ENCODE results near the gene MKRN2OS.

MKRN2OS gene

GRCh38 chr3:12561397-12561796 lies 16.1 kb upstream of the MKRN2OS start:
- WGBS: 95% methylated on average over 2 of the region's 2 CpGs
- H3K27me3 ChIP-seq (ENCODE audit: insufficient read depth, low read length): no peaks in the 10 kb centered on the region
- H3K36me3 ChIP-seq (ENCODE audit: insufficient read depth, low read length): no peaks in the 10 kb centered on the region
- H3K4me3 ChIP-seq (ENCODE audit: low read length): no peak overlapping the region
- no peak overlapping the region for H3K27ac ChIP-seq (ENCODE audit: low read depth, low read length)
- no peak overlapping the region for H3K9ac ChIP-seq (ENCODE audit: low read depth, low read length)
- H3K4me1 ChIP-seq (ENCODE audit: insufficient read depth, low read length): peaks cover 36% of the 10 kb centered on the region
- H3K9me3 ChIP-seq (ENCODE audit: insufficient read depth, low read depth, low read length): no peaks in the 10 kb centered on the region

- WGBS: 85% methylated on average over 5 of the region's 5 CpGs
- H3K4me3 ChIP-seq (ENCODE audit: low read length): no peak overlapping the region
- no peaks in the 10 kb centered on the region for H3K9me3 ChIP-seq (ENCODE audit: insufficient read depth, low read depth, low read length)
- H3K9ac ChIP-seq (ENCODE audit: low read depth, low read length): no peak overlapping the region
- no peaks in the 10 kb centered on the region for H3K36me3 ChIP-seq (ENCODE audit: insufficient read depth, low read length)
- no peaks in the 10 kb centered on the region for H3K27me3 ChIP-seq (ENCODE audit: insufficient read depth, low read length)
- peaks cover 36% of the 10 kb centered on the region for H3K4me1 ChIP-seq (ENCODE audit: insufficient read depth, low read length)
- H3K27ac ChIP-seq (ENCODE audit: low read depth, low read length): no peak overlapping the region
Observed at GRCh38 chr3:12560505-12561190, 15.3 kb upstream of the MKRN2OS start.

- H3K27ac ChIP-seq (ENCODE audit: low read depth, low read length): no peak overlapping the region
- H3K9me3 ChIP-seq (ENCODE audit: insufficient read depth, low read depth, low read length): no peaks in the 10 kb centered on the region
- H3K4me1 ChIP-seq (ENCODE audit: insufficient read depth, low read length): peaks cover 36% of the 10 kb centered on the region
- H3K9ac ChIP-seq (ENCODE audit: low read depth, low read length): no peak overlapping the region
- no peaks in the 10 kb centered on the region for H3K36me3 ChIP-seq (ENCODE audit: insufficient read depth, low read length)
- 88% methylated on average over 3 of the region's 3 CpGs for WGBS
- no peak overlapping the region; the same call in 1 of the 2 replicates for H3K4me3 ChIP-seq (ENCODE audit: low read length)
- H3K27me3 ChIP-seq (ENCODE audit: insufficient read depth, low read length): no peaks in the 10 kb centered on the region
Observed at GRCh38 chr3:12559520-12559919, 14.2 kb upstream of the MKRN2OS start.

GRCh38 chr3:12558706-12559105 lies 13.4 kb upstream of the MKRN2OS start:
- Histone ChIP-seq H3K4me3 (ENCODE audit: low read length) (peak overlapping the region; percentile 68), H3K9me3 (ENCODE audit: insufficient read depth, low read depth, low read length) (no peaks in the 10 kb centered on the region), H3K36me3 (ENCODE audit: insufficient read depth, low read length) (no peaks in the 10 kb centered on the region), H3K4me1 (ENCODE audit: insufficient read depth, low read length) (peaks cover 36% of the 10 kb centered on the region), H3K27me3 (ENCODE audit: insufficient read depth, low read length) (no peaks in the 10 kb centered on the region), H3K27ac (ENCODE audit: low read depth, low read length) (no peak overlapping the region), H3K9ac (ENCODE audit: low read depth, low read length) (0 out of 2 replicates have a peak overlapping the region, but pooled peaks have one; percentile 28)
- 90% methylated on average over 4 of the region's 4 CpGs for WGBS

GRCh38 chr3:12557473-12558100 lies 12.3 kb upstream of the MKRN2OS start:
- peaks cover 29% of the 10 kb centered on the region for H3K4me1 ChIP-seq (ENCODE audit: insufficient read depth, low read length)
- H3K9me3 ChIP-seq (ENCODE audit: insufficient read depth, low read depth, low read length): no peaks in the 10 kb centered on the region
- H3K27ac ChIP-seq (ENCODE audit: low read depth, low read length): peak overlapping the region; percentile 91
- H3K9ac ChIP-seq (ENCODE audit: low read depth, low read length): peak overlapping the region; percentile 90
- 6% methylated on average over 18 of the region's 18 CpGs for WGBS
- H3K27me3 ChIP-seq (ENCODE audit: insufficient read depth, low read length): no peaks in the 10 kb centered on the region
- no peaks in the 10 kb centered on the region for H3K36me3 ChIP-seq (ENCODE audit: insufficient read depth, low read length)
- peak overlapping the region; percentile 68 for H3K4me3 ChIP-seq (ENCODE audit: low read length)

- Histone ChIP-seq H3K27me3 (ENCODE audit: insufficient read depth, low read length) (no peaks in the 10 kb centered on the region), H3K27ac (ENCODE audit: low read depth, low read length) (peak within 1 kb of the TSS; percentile 91), H3K9me3 (ENCODE audit: insufficient read depth, low read depth, low read length) (no peaks in the 10 kb centered on the region), H3K36me3 (ENCODE audit: insufficient read depth, low read length) (no peaks in the 10 kb centered on the region), H3K4me1 (ENCODE audit: insufficient read depth, low read length) (peaks cover 22% of the 10 kb centered on the region), H3K9ac (ENCODE audit: low read depth, low read length) (peak within 1 kb of the TSS; percentile 90), H3K4me3 (ENCODE audit: low read length) (peak within 1 kb of the TSS; percentile 68)
- WGBS: under 1% methylated on average over 77 of the region's 77 CpGs
Observed at GRCh38 chr3:12556690-12557472, 11.6 kb upstream of the MKRN2OS start, which contains the start of gene MKRN2. Gene MKRN2, plus strand, starts transcription at chr3:12557087. Its CDS starts 64 bp downstream, at chr3:12557151.

GRCh38 chr3:12556314-12556689 lies 11.0 kb upstream of the MKRN2OS start:
- H3K27ac ChIP-seq (ENCODE audit: low read depth, low read length): no peak overlapping the region
- H3K9ac ChIP-seq (ENCODE audit: low read depth, low read length): peak overlapping the region; percentile 50
- H3K9me3 ChIP-seq (ENCODE audit: insufficient read depth, low read depth, low read length): no peaks in the 10 kb centered on the region
- H3K36me3 ChIP-seq (ENCODE audit: insufficient read depth, low read length): no peaks in the 10 kb centered on the region
- H3K4me3 ChIP-seq (ENCODE audit: low read length): peak overlapping the region; percentile 68
- H3K27me3 ChIP-seq (ENCODE audit: insufficient read depth, low read length): no peaks in the 10 kb centered on the region
- peaks cover 21% of the 10 kb centered on the region for H3K4me1 ChIP-seq (ENCODE audit: insufficient read depth, low read length)
- 15% methylated on average over 7 of the region's 8 CpGs for WGBS

- no peak overlapping the region for H3K27ac ChIP-seq (ENCODE audit: low read depth, low read length)
- H3K9ac ChIP-seq (ENCODE audit: low read depth, low read length): peak overlapping the region; percentile 71
- no peaks in the 10 kb centered on the region for H3K27me3 ChIP-seq (ENCODE audit: insufficient read depth, low read length)
- H3K4me1 ChIP-seq (ENCODE audit: insufficient read depth, low read length): peaks cover 12% of the 10 kb centered on the region
- H3K9me3 ChIP-seq (ENCODE audit: insufficient read depth, low read depth, low read length): no peaks in the 10 kb centered on the region
- WGBS: 82% methylated on average over 26 of the region's 26 CpGs
- peak overlapping the region; percentile 46 for H3K4me3 ChIP-seq (ENCODE audit: low read length)
- no peaks in the 10 kb centered on the region for H3K36me3 ChIP-seq (ENCODE audit: insufficient read depth, low read length)
Observed at GRCh38 chr3:12553921-12554391, 8.7 kb upstream of the MKRN2OS start.

- H3K27me3 ChIP-seq (ENCODE audit: insufficient read depth, low read length): no peaks in the 10 kb centered on the region
- H3K36me3 ChIP-seq (ENCODE audit: insufficient read depth, low read length): no peaks in the 10 kb centered on the region
- 0 out of 2 replicates have a peak, but pooled peaks cover 5% of the 10 kb centered on the region for H3K4me1 ChIP-seq (ENCODE audit: insufficient read depth, low read length)
- no peak overlapping the region for H3K27ac ChIP-seq (ENCODE audit: low read depth, low read length)
- WGBS: 81% methylated on average over 7 of the region's 7 CpGs
- no peak overlapping the region for H3K4me3 ChIP-seq (ENCODE audit: low read length)
- H3K9me3 ChIP-seq (ENCODE audit: insufficient read depth, low read depth, low read length): no peaks in the 10 kb centered on the region
- H3K9ac ChIP-seq (ENCODE audit: low read depth, low read length): no peak overlapping the region
Observed at GRCh38 chr3:12549971-12550760, 4.9 kb upstream of the MKRN2OS start.

GRCh38 chr3:12544652-12545472 lies 437 bp downstream of the MKRN2OS start:
- no peak overlapping the region for H3K27ac ChIP-seq (ENCODE audit: low read depth, low read length)
- H3K27me3 ChIP-seq (ENCODE audit: insufficient read depth, low read length): no peaks in the 10 kb centered on the region
- H3K9ac ChIP-seq (ENCODE audit: low read depth, low read length): 0 out of 2 replicates have a peak overlapping the region, but pooled peaks have one; percentile 26
- no peaks in the 10 kb centered on the region for H3K9me3 ChIP-seq (ENCODE audit: insufficient read depth, low read depth, low read length)
- peaks cover 5% of the 10 kb centered on the region; the same call in 1 of the 2 replicates for H3K36me3 ChIP-seq (ENCODE audit: insufficient read depth, low read length)
- H3K4me3 ChIP-seq (ENCODE audit: low read length): 0 out of 2 replicates have a peak overlapping the region, but pooled peaks have one; percentile 20
- WGBS: 84% methylated on average over 11 of the region's 11 CpGs
- H3K4me1 ChIP-seq (ENCODE audit: insufficient read depth, low read length): 0 out of 2 replicates have a peak, but pooled peaks cover 7% of the 10 kb centered on the region
